ENCODE results near the gene MOGAT1. TPM values are rescaled to one million over a fixed set of nuclear protein-coding genes. Genes with fewer than 3 reads are reported as not detected.

The MOGAT1 gene
- total and polyA plus RNA-seq, 2 of the 8 experiments (the other 6 are each of a cell fraction or from before 2014, with no cell fraction given), result 0.11 to 0.67 TPM

GRCh38 chr2:222736924-222737323 is 65.5 kb downstream of the MOGAT1 start:
- H2BK12ac ChIP-seq (ENCODE audit: low read depth, low read length), result no peak overlapping the region
- H3K18ac ChIP-seq (ENCODE audit: extremely low read depth, low read length), result no peak overlapping the region
- FAIRE-seq (no peak), DNase-seq (ENCODE audit: low read depth in 1 of 2, low spot score in 2 of 2) (no peak)
- no peaks in the 10 kb centered on the region for H3K9me3 ChIP-seq (ENCODE audit: insufficient read depth in 2 of 2, low read depth in 1 of 2, low read length in 1 of 2)
- H3K9ac ChIP-seq (replicated peaks in 1 of 4; ENCODE audit: extremely low read depth in 1 of 4, low read depth in 3 of 4, low read length in 3 of 4), result no peak overlapping the region
- no peak overlapping the region for H2AK5ac ChIP-seq (ENCODE audit: low read depth, low read length)
- no peak overlapping the region for H3K4ac ChIP-seq (replicated peaks; ENCODE audit: insufficient read length, low read depth, low read length)
- no peaks in the 10 kb centered on the region for H4K20me1 ChIP-seq (replicated peaks in 1 of 2; ENCODE audit: control insufficient read depth in 1 of 2, insufficient read depth in 2 of 2, low read length in 2 of 2)
- H3K27ac ChIP-seq (ENCODE audit: low read depth, low read length), result no peak overlapping the region
- H2BK5ac ChIP-seq (ENCODE audit: low read depth, low read length), result no peak overlapping the region
- no peak overlapping the region for H3K56ac ChIP-seq (replicated peaks; ENCODE audit: insufficient read length, low read depth, low read length)
- H3K4me1 ChIP-seq (replicated peaks in 1 of 4; ENCODE audit: control insufficient read depth in 3 of 4, insufficient read depth in 4 of 4, low read length in 3 of 4), result peaks cover 0 to 5% (median 0%) of the 10 kb centered on the region in 4 experiments; a peak in 3 of 7 replicates
- no peak overlapping the region for H4K5ac ChIP-seq (ENCODE audit: insufficient read length, low read depth, low read length)
- WGBS, 2 experiments (ENCODE audit: extremely low coverage in 1 of 2, insufficient coverage in 1 of 2, insufficient read length in 1 of 2, insufficient replicate concordance in 2 of 2, low coverage in 1 of 2, low lambda C conversion rate in 2 of 2, missing lambda C conversion rate in 1 of 2), result 88% methylated on average over 6 of the region's 6 CpGs; no CpG with 5 or more reads in 1 of the 2 experiments
- CTCF ChIA-PET (ENCODE audit: partially characterized antibody), result interaction anchor here (0.7 to 2.0 kb wide), 5 partner anchors 9 to 209 kb away, joined by 3 to 6 read pairs (median 4); no protein-coding TSS in a partner anchor
- H3K27me3 ChIP-seq (replicated peaks in 1 of 4; ENCODE audit: control insufficient read depth in 3 of 4, extremely low read depth in 1 of 4, insufficient read depth in 3 of 4, low read length in 3 of 4), result no peaks in the 10 kb centered on the region
- no peak overlapping the region for H3K4me2 ChIP-seq (ENCODE audit: insufficient read depth in 1 of 2, low read depth in 2 of 2, low read length in 2 of 2)
- no peaks in the 10 kb centered on the region for H3K79me2 ChIP-seq (ENCODE audit: control insufficient read depth in 1 of 2, insufficient read depth in 2 of 2, low read length in 2 of 2)
- H3K23me2 ChIP-seq (ENCODE audit: low read depth, low read length), result no peaks in the 10 kb centered on the region
- no peaks in the 10 kb centered on the region for H3K79me1 ChIP-seq (ENCODE audit: low read depth, low read length)
- peak overlapping the region; percentile 81 for H3K14ac ChIP-seq (ENCODE audit: insufficient read length)
- no peak overlapping the region for H3K23ac ChIP-seq (ENCODE audit: insufficient read length)
- H2BK15ac ChIP-seq (ENCODE audit: low read length), result no peak overlapping the region
- H4K8ac ChIP-seq (ENCODE audit: extremely low read depth, insufficient read depth, low read length), result no peak overlapping the region
- no peak overlapping the region for H3K4me3 ChIP-seq (ENCODE audit: extremely low read depth in 1 of 4, insufficient read depth in 2 of 4, low read depth in 3 of 4, low read length in 4 of 4)
- H2BK120ac ChIP-seq (replicated peaks; ENCODE audit: low read depth, low read length), result no peak overlapping the region
- H4K91ac ChIP-seq (replicated peaks; ENCODE audit: insufficient read length, low read length), result no peak overlapping the region
- no peak overlapping the region for H2AFZ ChIP-seq (ENCODE audit: low read length)
- no peaks in the 10 kb centered on the region for H3K36me3 ChIP-seq (ENCODE audit: control insufficient read depth in 2 of 4, insufficient read depth in 4 of 4, low read length in 3 of 4)
- POLR2A ChIA-PET (ENCODE audit: partially characterized antibody), result no interaction called here
- no peak overlapping the region for H2BK20ac ChIP-seq (ENCODE audit: low read length)
- TF ChIP-seq BRCA1 (IDR thresholded peaks at IDR 0.05; ENCODE audit: low read depth, low read length), result no peak
- TF ChIP-seq CEBPB (IDR thresholded peaks at IDR 0.05; ENCODE audit: low read depth, low read length), result no peak
- TF ChIP-seq ASH2L (IDR thresholded peaks at IDR 0.05; ENCODE audit: low read length), result no peak
- TF ChIP-seq, protein P1, sequence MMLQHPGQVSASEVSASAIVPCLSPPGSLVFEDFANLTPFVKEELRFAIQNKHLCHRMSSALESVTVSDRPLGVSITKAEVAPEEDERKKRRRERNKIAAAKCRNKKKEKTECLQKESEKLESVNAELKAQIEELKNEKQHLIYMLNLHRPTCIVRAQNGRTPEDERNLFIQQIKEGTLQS (IDR thresholded peaks at IDR 0.05; ENCODE audit: insufficient read depth, low read depth, low read length), result no peak
- no peak for TF ChIP-seq BCL11A (IDR thresholded peaks at IDR 0.05; ENCODE audit: low read depth in 2 of 2, low read length in 2 of 2)
- TF ChIP-seq JUN (IDR thresholded peaks at IDR 0.05; ENCODE audit: low read depth, low read length), result no peak
- TF ChIP-seq CBX5 (IDR thresholded peaks at IDR 0.05; ENCODE audit: low read depth, low read length), result no peak
- no peak for TF ChIP-seq CTBP2 (IDR thresholded peaks at IDR 0.05; ENCODE audit: borderline replicate concordance, insufficient read depth, insufficient read length, low read length)
- no peak for TF ChIP-seq SP1 (IDR thresholded peaks at IDR 0.05; ENCODE audit: low read depth, low read length)
- TF ChIP-seq CHD2 (IDR thresholded peaks at IDR 0.05; ENCODE audit: low read length), result no peak
- no peak for TF ChIP-seq RXRA (IDR thresholded peaks at IDR 0.05; ENCODE audit: insufficient read depth, low read depth, low read length)
- no peak for TF ChIP-seq RNF2 (IDR thresholded peaks at IDR 0.05; ENCODE audit: borderline replicate concordance, low read depth, low read length, missing control alignments, poor library complexity, severe bottlenecking)
- no peak for TF ChIP-seq GABPA (IDR thresholded peaks at IDR 0.05; ENCODE audit: borderline replicate concordance, insufficient read depth, low read length)
- TF ChIP-seq, protein P2, sequence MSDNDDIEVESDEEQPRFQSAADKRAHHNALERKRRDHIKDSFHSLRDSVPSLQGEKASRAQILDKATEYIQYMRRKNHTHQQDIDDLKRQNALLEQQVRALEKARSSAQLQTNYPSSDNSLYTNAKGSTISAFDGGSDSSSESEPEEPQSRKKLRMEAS (IDR thresholded peaks at IDR 0.05), result no peak
